Transverse colon (tissue), 4 donors: ENCODE data around the gene FAM229A. TPM values are rescaled to one million over a fixed set of nuclear protein-coding genes. Genes with fewer than 3 reads are reported as not detected.

ENCODE experiments used
- DNase-seq: peaks from one replicate; pipeline ENCODE4 v3.0.0-alpha.2; 2019
- H3K27ac ChIP-seq, 4 donors: fragments of 200-600 bp; sonication (generic); 2 replicates each; pipeline ENCODE4 v1.5.1; 2016 to 2018; ENCODE audit warnings: inconsistent platforms in 4 of 4
- H3K27me3 ChIP-seq: fragments of 200-600 bp; sonication (generic); 2 replicates; pipeline ENCODE4 v1.5.1; 2017; ENCODE audit warnings: inconsistent platforms
- H3K36me3 ChIP-seq, 4 donors: fragments of 200-600 bp; sonication (generic); 2 replicates each; pipeline ENCODE4 v1.5.1; 2017 to 2019; ENCODE audit warnings: inconsistent platforms in 4 of 4
- H3K4me1 ChIP-seq, 4 donors: fragments of 200-600 bp; sonication (generic); 2 replicates each; pipeline ENCODE4 v1.5.1; 2017 to 2020; ENCODE audit warnings: inconsistent platforms in 4 of 4
- H3K4me3 ChIP-seq, 4 donors: fragments of 200-600 bp; sonication (generic); 1 replicate in 1 of 4; 2 replicates in 3 of 4; pipeline versions ENCODE4 v1.5.1 to v1.6.1; 2017 to 2019; ENCODE audit warnings: inconsistent platforms in 4 of 4
- H3K9me3 ChIP-seq, 2 donors: fragments of 200-600 bp; sonication (generic); 2 replicates each; pipeline ENCODE4 v1.5.1; 2017 to 2019; ENCODE audit warnings: inconsistent platforms in 2 of 2
- EP300 ChIP-seq: sonication (generic); formaldehyde crosslinking; IDR thresholded peaks from one replicate; pipeline ENCODE4 v1.6.1; 2017; ENCODE audit warnings: antibody characterized with exemption, low read depth
- POLR2A ChIP-seq: fragments of 450-650 bp; IDR thresholded peaks from one replicate; pipeline ENCODE4 v1.6.1; 2016; ENCODE audit warnings: antibody characterized with exemption, mild to moderate bottlenecking, moderate library complexity
- POLR2AphosphoS5 ChIP-seq, 3 donors: sonication (generic); formaldehyde crosslinking; IDR thresholded peaks; one replicate each; pipeline ENCODE4 v1.6.1; 2016; ENCODE audit warnings: antibody characterized with exemption in 3 of 3
- WGBS, 2 donors: methylation state at CpG; one replicate each; pipeline ENCODE4 v1.1.5; 2018; ENCODE audit warnings: low coverage in 1 of 2; 5-methylcytosine and 5-hydroxymethylcytosine counted together
- in situ Hi-C, 4 donors: fragments of 200-750 bp; cut with MboI; loops; one replicate each; pipeline versions ENCODE4 v1.15.0 to v1.15.1; 2017; ENCODE audit warnings: low sequenced_read_pairs in 3 of 4, low pct_ligation_motif_present in 1 of 4, low pct_unique_long_range_greater_than_20kb in 1 of 4
- intact Hi-C: fragments of 100-400 bp; cut with DNase I; formaldehyde crosslinking; loops from one replicate; pipeline ENCODE4 v1.15.1; 2023; ENCODE audit warnings: low total_unique reads
- total RNA-seq, 4 donors: library from RNA; depleted of rRNA; stranded (reverse); fragments of >200 nt; gene quantifications; one replicate each; pipeline ENCODE4 v1.1.0, GENCODE V29; 2016
- TF ChIP-seq, protein P1 (sequence below), 5 experiments: fragments of 200-600 bp in 3 of 5; fragments of 450-650 bp in 2 of 5; sonication (generic) in 3 of 5; IDR thresholded peaks; 1 replicate in 2 of 5; 2 replicates in 3 of 5; pipeline ENCODE4 v1.5.1; 2016 to 2017; ENCODE audit warnings: antibody characterized with exemption in 5 of 5, inconsistent platforms in 3 of 5, mild to moderate bottlenecking in 2 of 5, moderate library complexity in 1 of 5

The FAM229A gene
- total RNA-seq, 4 donors from 2014 or later, result 12.1 to 59.1 (median 21.1) TPM

DNA sequence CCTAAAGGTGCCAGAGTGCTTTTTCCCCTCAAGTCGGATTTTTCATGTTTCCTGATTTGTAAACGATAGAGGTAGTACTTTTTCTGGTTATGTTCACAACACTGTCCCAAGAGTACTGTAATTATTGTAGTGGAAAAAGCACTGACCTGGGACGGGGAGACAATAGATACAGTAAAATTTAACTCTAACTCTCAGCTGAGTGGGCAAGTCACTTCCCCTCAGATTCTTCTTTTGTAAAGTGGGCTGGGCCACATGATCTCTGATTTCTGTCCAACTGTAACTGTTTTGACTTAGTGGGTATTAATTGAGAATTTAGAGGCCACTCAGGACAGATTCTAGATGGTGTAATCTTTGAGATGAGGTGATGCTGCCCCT is 45.4 kb downstream of the FAM229A start:
- H3K27ac ChIP-seq, result peak overlapping the region; percentile 65 to 84 (median 80)
- in situ Hi-C loops, result no loop called here
- WGBS, 2 donors, result 52 to 64% methylated on average over 3 of the region's 3 CpGs

DNA sequence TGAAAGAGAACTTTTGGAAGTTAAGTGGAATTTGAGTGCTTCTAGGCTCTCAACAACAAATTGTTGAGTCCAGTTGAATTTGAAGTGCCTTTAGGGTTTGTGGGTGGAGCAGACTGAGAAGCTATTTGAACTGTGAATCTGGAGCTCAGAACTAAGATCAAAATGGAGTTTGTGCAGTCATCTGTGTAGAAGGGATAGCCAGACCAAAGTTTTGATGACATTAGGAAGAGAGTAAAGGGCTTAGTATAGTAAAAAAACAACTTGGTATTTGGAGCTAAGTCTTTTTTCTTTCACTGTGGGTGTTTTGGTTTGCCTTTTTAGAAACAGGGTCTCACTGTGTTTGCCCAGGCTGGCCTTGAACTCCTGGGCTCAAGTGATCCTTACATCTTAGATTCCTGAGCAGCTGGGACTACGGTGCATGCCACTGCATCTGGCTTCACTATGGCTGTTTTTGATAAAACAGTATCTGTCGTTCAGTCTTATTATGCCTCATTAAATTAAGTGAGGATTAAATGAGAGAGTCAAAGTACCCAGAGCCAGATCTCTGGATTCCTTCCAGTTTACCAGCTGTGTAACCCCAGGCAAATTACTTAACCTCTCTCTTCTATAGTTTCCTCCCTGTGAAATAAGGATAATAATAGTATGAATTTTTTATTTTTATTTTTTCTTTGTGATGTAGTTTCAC is 50.4 kb downstream of the FAM229A start:
- in situ Hi-C loops, result no loop called here
- WGBS, 2 donors, result 42 to 60% methylated on average over 2 of the region's 2 CpGs

More for the DNA sequence above, 45.4 kb downstream of the FAM229A start:
- Histone ChIP-seq H3K4me3 (no peak overlapping the region), H3K9me3 (no peaks in the 10 kb centered on the region), H3K27me3 (no peaks in the 10 kb centered on the region), H3K36me3 (peaks cover 0 to 23% (median 6%) of the 10 kb centered on the region in 4 donors), H3K4me1 (peaks cover 7 to 52% (median 21%) of the 10 kb centered on the region in 4 donors)
- intact Hi-C loops, result no loop called here
- no peak for DNase-seq
- TF ChIP-seq POLR2AphosphoS5 (IDR thresholded peaks at IDR 0.05), result no peak
- no peak for TF ChIP-seq POLR2A
- TF ChIP-seq EP300, result no peak
- TF ChIP-seq, protein P1, sequence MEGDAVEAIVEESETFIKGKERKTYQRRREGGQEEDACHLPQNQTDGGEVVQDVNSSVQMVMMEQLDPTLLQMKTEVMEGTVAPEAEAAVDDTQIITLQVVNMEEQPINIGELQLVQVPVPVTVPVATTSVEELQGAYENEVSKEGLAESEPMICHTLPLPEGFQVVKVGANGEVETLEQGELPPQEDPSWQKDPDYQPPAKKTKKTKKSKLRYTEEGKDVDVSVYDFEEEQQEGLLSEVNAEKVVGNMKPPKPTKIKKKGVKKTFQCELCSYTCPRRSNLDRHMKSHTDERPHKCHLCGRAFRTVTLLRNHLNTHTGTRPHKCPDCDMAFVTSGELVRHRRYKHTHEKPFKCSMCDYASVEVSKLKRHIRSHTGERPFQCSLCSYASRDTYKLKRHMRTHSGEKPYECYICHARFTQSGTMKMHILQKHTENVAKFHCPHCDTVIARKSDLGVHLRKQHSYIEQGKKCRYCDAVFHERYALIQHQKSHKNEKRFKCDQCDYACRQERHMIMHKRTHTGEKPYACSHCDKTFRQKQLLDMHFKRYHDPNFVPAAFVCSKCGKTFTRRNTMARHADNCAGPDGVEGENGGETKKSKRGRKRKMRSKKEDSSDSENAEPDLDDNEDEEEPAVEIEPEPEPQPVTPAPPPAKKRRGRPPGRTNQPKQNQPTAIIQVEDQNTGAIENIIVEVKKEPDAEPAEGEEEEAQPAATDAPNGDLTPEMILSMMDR (IDR thresholded peaks at IDR 0.05), result no peak

More for the DNA sequence above, 50.4 kb downstream of the FAM229A start:
- Histone ChIP-seq H3K9me3 (no peaks in the 10 kb centered on the region), H3K4me3 (no peak overlapping the region), H3K4me1 (peaks cover 4 to 68% (median 29%) of the 10 kb centered on the region in 4 donors), H3K27me3 (no peaks in the 10 kb centered on the region), H3K27ac (no peak overlapping the region), H3K36me3 (peaks cover 0 to 3% (median 0%) of the 10 kb centered on the region in 4 donors)
- DNase-seq, result no peak
- intact Hi-C loops, result no loop called here
- TF ChIP-seq EP300 (no peak), POLR2A (no peak), POLR2AphosphoS5 (IDR thresholded peaks at IDR 0.05) (no peak)
- TF ChIP-seq, protein P1 (IDR thresholded peaks at IDR 0.05), result no peak

Other genes with a start within 250 kb of the FAM229A start
- 10 to 100 TPM; 16.5 to 37.3 (median 25.7) TPM for gene TXLNA, start 182.8 kb downstream of the FAM229A start, total RNA-seq
- gene CCDC28B, start 161.9 kb downstream of the FAM229A start, total RNA-seq, result 1 to 10 TPM in 3 of 4 donors, not detected in 1; 1.2 to 4.0 (median 2.7) TPM
- 1 to 10 TPM in 2 of 4 donors, under 1 TPM in 1, not detected in 1; 1.00 to 2.0 (median 1.9) TPM for gene IQCC, start 156.8 kb downstream of the FAM229A start, total RNA-seq
- gene DCDC2B, start 153.4 kb downstream of the FAM229A start, total RNA-seq, result not detected
- 100 to 1,000 TPM in 1 of 4 donors, 10 to 100 TPM in 3; 16.5 to 166 (median 22.7) TPM for gene TMEM234, start 140.1 kb downstream of the FAM229A start, total RNA-seq
- 100 to 1,000 TPM in 3 of 4 donors, 10 to 100 TPM in 1; 43.8 to 122 (median 114) TPM for gene EIF3I, start 140.1 kb downstream of the FAM229A start, total RNA-seq
- 1 to 10 TPM in 2 of 4 donors, not detected in 2; 1.1 to 1.5 TPM for gene FAM167B, start 115.3 kb downstream of the FAM229A start, total RNA-seq
- 10 to 100 TPM in 1 of 4 donors, 1 to 10 TPM in 2, not detected in 1; 4.5 to 12.3 (median 8.7) TPM for gene LCK, start 111.2 kb downstream of the FAM229A start, total RNA-seq
- gene HDAC1, start 70.4 kb downstream of the FAM229A start, total RNA-seq, result 100 to 1,000 TPM in 3 of 4 donors, 10 to 100 TPM in 1; 85.2 to 218 (median 174) TPM
- gene MARCKSL1, start 26.3 kb downstream of the FAM229A start, total RNA-seq, result 10 to 100 TPM; 40.0 to 62.8 (median 53.0) TPM
- 1 to 10 TPM in 2 of 4 donors, not detected in 2; 1.3 to 1.4 TPM for gene TSSK3, start 54 bp upstream of the FAM229A start, total RNA-seq
- gene BSDC1, start 32.0 kb upstream of the FAM229A start, total RNA-seq, result 100 to 1,000 TPM in 3 of 4 donors, 10 to 100 TPM in 1; 94.8 to 140 (median 117) TPM
- under 1 TPM in 1 of 4 donors, not detected in 3; under 0.01 TPM for gene ZBTB8B, start 102.6 kb upstream of the FAM229A start, total RNA-seq
- gene ZBTB8A, start 176.9 kb upstream of the FAM229A start, total RNA-seq, result 10 to 100 TPM in 1 of 4 donors, 1 to 10 TPM in 3; 2.2 to 21.1 (median 6.6) TPM